T-cell (primary cell): ENCODE results near the gene ZPBP. TPM values are rescaled to one million over a fixed set of nuclear protein-coding genes. Genes with fewer than 3 reads are reported as not detected.
A peak's percentile ranks its signal among the peaks of the same experiment; 100 is the strongest.
"Not testable (repeated sequence)": the region's sequence is repeated elsewhere in the genome, so short reads cannot be mapped to it uniquely, and the experiment has no call there.

Experiments
- ATAC-seq, 4 experiments: fragments of 200-7000 bp in 3 of 4; fragments of 150-1000 bp in 1 of 4; cut with Tn5 transposase; replicated peaks in 1 of 4; 1 replicate in 3 of 4; 2 replicates in 1 of 4; pipeline ENCODE4 v1.10.0; 2021; ENCODE audit warnings: moderate library complexity in 3 of 4, mild to moderate bottlenecking in 2 of 4, moderate number of reproducible peaks in 1 of 4
- CTCF ChIA-PET, 2 donors: fragments of 300-600 bp; sonication (Branson Sonifier 250); formaldehyde crosslinking; loops; one replicate each; lab custom pipeline; 2022; ENCODE audit warnings: antibody characterized with exemption in 2 of 2; lab: Charles Lee
- POLR2A ChIA-PET, 2 donors: fragments of 300-600 bp; sonication (Branson Sonifier 250); formaldehyde crosslinking; loops; one replicate each; lab custom pipeline; 2022; ENCODE audit warnings: antibody characterized with exemption in 2 of 2; lab: Charles Lee
- DNase-seq, 35 experiments: peaks; one replicate each; pipeline versions ENCODE4 v3.0.0 to v3.0.0-alpha.2; 2013 to 2023
- H3K27ac ChIP-seq: one replicate; pipeline ENCODE4 v1.5.1; 2013; ENCODE audit warnings: low read length
- H3K27me3 ChIP-seq, 2 experiments: replicated peaks in 1 of 2; 1 replicate in 1 of 2; 2 replicates in 1 of 2; pipeline versions ENCODE4 v1.6.1 to v1.7.0; 2013; ENCODE audit warnings: low read length in 1 of 2, mixed read lengths in 1 of 2; ENCODE audit not compliant: control insufficient read depth in 2 of 2, insufficient read depth in 2 of 2; ENCODE audit errors: extremely low read depth in 1 of 2
- H3K36me3 ChIP-seq, 2 donors: 1 replicate in 1 of 2; 2 replicates in 1 of 2; pipeline versions ENCODE4 v1.6.1 to v1.7.0; 2013; ENCODE audit warnings: low read length in 1 of 2; ENCODE audit not compliant: control insufficient read depth in 2 of 2, insufficient read depth in 1 of 2; ENCODE audit errors: extremely low read depth in 1 of 2
- H3K4me1 ChIP-seq, 2 experiments: 1 replicate in 1 of 2; 2 replicates in 1 of 2; pipeline versions ENCODE4 v1.6.1 to v1.7.0; 2013; ENCODE audit warnings: low read length in 2 of 2, mixed read lengths in 1 of 2; ENCODE audit not compliant: insufficient read depth in 2 of 2, control insufficient read depth in 1 of 2; ENCODE audit errors: extremely low read depth in 1 of 2
- H3K4me3 ChIP-seq, 2 donors: 1 replicate in 1 of 2; 2 replicates in 1 of 2; pipeline versions ENCODE4 v1.5.1 to v1.7.0; 2013; ENCODE audit warnings: mild to moderate bottlenecking in 2 of 2, low read length in 1 of 2, moderate library complexity in 1 of 2; ENCODE audit not compliant: control insufficient read depth in 1 of 2; ENCODE audit errors: extremely low read depth in 1 of 2
- H3K9me3 ChIP-seq: 2 replicates; pipeline ENCODE4 v1.7.0; 2013
- H3K27ac Mint-ChIP-seq, 2 donors: one replicate each; pipeline ENCODE4 v1.8.0; 2020 to 2021; ENCODE audit warnings: mild to moderate bottlenecking in 2 of 2, mixed read lengths in 2 of 2
- H3K27me3 Mint-ChIP-seq, 2 donors: one replicate each; pipeline ENCODE4 v1.8.0; 2021 to 2022; ENCODE audit warnings: mixed read lengths in 2 of 2
- H3K36me3 Mint-ChIP-seq: one replicate; pipeline ENCODE4 v1.8.0; 2021; ENCODE audit warnings: mixed read lengths
- H3K4me1 Mint-ChIP-seq, 3 donors: one replicate each; pipeline ENCODE4 v1.8.0; 2020 to 2022; ENCODE audit warnings: mixed read lengths in 3 of 3, mild to moderate bottlenecking in 1 of 3
- H3K4me3 Mint-ChIP-seq, 3 donors: one replicate each; pipeline ENCODE4 v1.8.0; 2020 to 2022; ENCODE audit warnings: mild to moderate bottlenecking in 3 of 3, mixed read lengths in 3 of 3, moderate library complexity in 3 of 3
- H3K9me3 Mint-ChIP-seq, 3 donors: one replicate each; pipeline ENCODE4 v1.8.0; 2020 to 2022; ENCODE audit warnings: mixed read lengths in 3 of 3
- WGBS: methylation state at CpG from one replicate; pipeline ENCODE4 v1.1.5; 2013; ENCODE audit warnings: missing lambda C conversion rate; ENCODE audit not compliant: insufficient coverage; 5-methylcytosine and 5-hydroxymethylcytosine counted together
- total RNA-seq, 35 experiments: library from RNA in 6 of 35; stranded (reverse) in 6 of 35; fragments of 120-200 nt in 1 of 35; gene quantifications; one replicate each; pipeline versions ENCODE4 v1.2.1 to v1.2.4 and lab custom pipeline; 2013 to 2026

ZPBP gene
- total RNA-seq, 5 donors from 2014 or later (not counting 1 experiment from before 2014, with no cell fraction given): 0.46 TPM; not detected in 4

GRCh38 chr7:50068026-50068425 lies 25.0 kb downstream of the ZPBP start:
- Histone ChIP-seq H3K36me3 (no peaks in the 10 kb centered on the region), H3K4me3 (peak overlapping the region; percentile 11 to 62), H3K9me3 (peaks cover under 1% of the 10 kb centered on the region), H3K27ac (peak overlapping the region; percentile 75), H3K4me1 (peaks cover 12 to 24% of the 10 kb centered on the region in 2 experiments), H3K27me3 (peaks cover 0 to 2% of the 10 kb centered on the region in 2 experiments)
- POLR2A ChIA-PET: interaction anchor here in 1 of 2 donors (0.9 kb wide), 1 partner anchor 359 kb away, joined by 6 read pairs; no protein-coding TSS in a partner anchor
- peaks cover 3 to 24% (median 7%) of the 10 kb centered on the region in 3 donors for H3K9me3 Mint-ChIP-seq
- peak overlapping the region; percentile 97 to 99 for H3K27ac Mint-ChIP-seq
- peaks cover 27 to 28% (median 27%) of the 10 kb centered on the region in 3 donors for H3K4me1 Mint-ChIP-seq
- ATAC-seq: peak; percentile 38 to 69 (median 62)
- peak in 17 of 35 experiments; percentile 4 to 55 (median 30) for DNase-seq
- H3K27me3 Mint-ChIP-seq: peaks cover 0 to under 1% of the 10 kb centered on the region in 2 donors
- CTCF ChIA-PET: interaction anchor here (0.6 to 3.3 kb wide), 5 partner anchors 9 to 1095 kb away, joined by 3 to 12 read pairs (median 3); no protein-coding TSS in a partner anchor
- H3K36me3 Mint-ChIP-seq: peaks cover 4% of the 10 kb centered on the region
- peak overlapping the region; percentile 85 to 87 (median 87) for H3K4me3 Mint-ChIP-seq
- 60% methylated on average over 1 of the region's 2 CpGs for WGBS

DNA sequence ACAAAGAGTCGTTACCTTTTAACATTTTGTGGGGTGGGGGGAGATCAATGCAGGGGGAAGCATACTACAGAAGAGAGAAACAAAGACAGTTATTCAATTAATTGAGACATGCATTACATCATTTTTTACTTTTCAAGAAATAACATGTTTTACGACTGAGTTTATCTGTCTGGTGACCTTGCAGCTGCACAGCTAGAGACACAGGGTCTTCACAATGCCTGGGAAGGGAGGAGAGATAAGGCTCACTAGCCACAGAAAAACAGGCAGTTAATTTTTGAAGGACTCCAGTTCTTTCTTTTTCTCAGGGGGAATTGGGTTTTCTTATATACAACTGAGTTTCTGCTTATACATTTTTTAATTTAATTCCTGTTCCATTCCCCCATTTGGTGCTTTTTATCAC lies 30.1 kb downstream of the ZPBP start:
- Histone ChIP-seq H3K4me3 (no peak overlapping the region), H3K9me3 (no peaks in the 10 kb centered on the region), H3K27ac (no peak overlapping the region), H3K4me1 (peaks cover 0 to 4% of the 10 kb centered on the region in 2 experiments), H3K36me3 (no peaks in the 10 kb centered on the region), H3K27me3 (no peaks in the 10 kb centered on the region)
- Mint-ChIP-seq H3K27me3 (peaks cover 0 to 12% of the 10 kb centered on the region in 2 donors), H3K4me3 (no peak overlapping the region), H3K4me1 (peaks cover 6 to 15% (median 9%) of the 10 kb centered on the region in 3 donors), H3K9me3 (peaks cover 3 to 21% (median 10%) of the 10 kb centered on the region in 3 donors), H3K36me3 (no peaks in the 10 kb centered on the region), H3K27ac (no peak overlapping the region)
- ChIA-PET CTCF (interaction anchor here in 1 of 2 donors (0.7 to 0.9 kb wide), 2 partner anchors 11 to 41 kb away, joined by 3 to 5 read pairs; no protein-coding TSS in a partner anchor), POLR2A (interaction anchor here in 1 of 2 donors (0.6 kb wide), 1 partner anchor 219 kb away, joined by 8 read pairs; no protein-coding TSS in a partner anchor)
- no peak for ATAC-seq
- 100% methylated on average over 1 of the region's 2 CpGs for WGBS
- no peak for DNase-seq

- no peak overlapping the region for H3K27ac ChIP-seq
- Mint-ChIP-seq H3K4me1 (peaks cover 0 to 2% (median 0%) of the 10 kb centered on the region in 3 donors), H3K9me3 (no peaks in the 10 kb centered on the region), H3K36me3 (no peaks in the 10 kb centered on the region), H3K27me3 (peaks cover 8 to 18% of the 10 kb centered on the region in 2 donors), H3K27ac (no peak overlapping the region), H3K4me3 (no peak overlapping the region)
- ATAC-seq (no peak), DNase-seq (no peak)
- H3K36me3 ChIP-seq: no peaks in the 10 kb centered on the region
- H3K4me3 ChIP-seq: no peak overlapping the region
- no peaks in the 10 kb centered on the region for H3K9me3 ChIP-seq
- H3K27me3 ChIP-seq: no peaks in the 10 kb centered on the region
- H3K4me1 ChIP-seq: no peaks in the 10 kb centered on the region
- ChIA-PET POLR2A (no interaction called here), CTCF (no interaction called here)
- WGBS: 25% methylated on average over 1 of the region's 1 CpG
These were observed 36.9 kb downstream of the ZPBP start for GRCh38 chr7:50056131-50056530.

GRCh38 chr7:50047716-50048115 lies 45.3 kb downstream of the ZPBP start:
- H3K27ac ChIP-seq: no peak overlapping the region
- Mint-ChIP-seq H3K27me3 (peaks cover 41 to 43% of the 10 kb centered on the region in 2 donors), H3K9me3 (peaks cover 15 to 19% (median 18%) of the 10 kb centered on the region in 3 donors), H3K4me1 (no peaks in the 10 kb centered on the region), H3K36me3 (peaks cover 3% of the 10 kb centered on the region), H3K4me3 (no peak overlapping the region), H3K27ac (no peak overlapping the region)
- ChIA-PET CTCF (no interaction called here), POLR2A (interaction anchor here in 1 of 2 donors (0.5 kb wide), 1 partner anchor 590 kb away, joined by 3 read pairs; no protein-coding TSS in a partner anchor)
- no peaks in the 10 kb centered on the region for H3K36me3 ChIP-seq
- no peaks in the 10 kb centered on the region for H3K9me3 ChIP-seq
- H3K4me1 ChIP-seq: no peaks in the 10 kb centered on the region
- no peak overlapping the region for H3K4me3 ChIP-seq
- no peak for DNase-seq
- H3K27me3 ChIP-seq: no peaks in the 10 kb centered on the region
- WGBS: 92% methylated on average over 4 of the region's 5 CpGs
- ATAC-seq: no peak

DNA sequence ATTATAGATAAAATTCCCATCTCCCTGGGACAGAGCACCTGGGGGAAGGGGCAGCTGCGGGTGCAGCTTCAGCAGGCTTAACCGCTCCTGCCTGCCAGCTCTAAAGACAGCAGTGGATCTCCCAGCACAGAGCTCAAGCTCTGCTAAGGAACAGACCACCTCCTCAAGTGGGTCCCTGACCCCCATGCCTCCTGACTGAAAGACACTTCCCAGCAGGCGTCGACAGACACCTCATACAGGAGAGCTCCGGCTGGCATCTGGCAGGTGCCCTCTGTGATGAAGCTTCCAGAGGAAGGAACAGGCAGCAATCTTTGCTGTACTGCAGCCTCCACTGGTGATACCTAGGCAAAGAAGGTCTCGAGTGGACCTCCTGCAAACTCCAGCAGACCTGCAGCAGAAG lies 51.9 kb downstream of the ZPBP start:
- H3K4me3 Mint-ChIP-seq, H3K4me1 ChIP-seq, H3K27ac ChIP-seq, ATAC-seq, POLR2A ChIA-PET, H3K36me3 ChIP-seq, H3K4me1 Mint-ChIP-seq, H3K36me3 Mint-ChIP-seq, DNase-seq, H3K27ac Mint-ChIP-seq, H3K4me3 ChIP-seq, CTCF ChIA-PET, H3K9me3 ChIP-seq: not testable (repeated sequence)
- H3K27me3 ChIP-seq: peaks cover 2 to 10% of the 10 kb centered on the region in 2 experiments
- 76% methylated on average over 6 of the region's 6 CpGs for WGBS
- H3K9me3 Mint-ChIP-seq: peaks cover 13 to 15% (median 14%) of the 10 kb centered on the region in 3 donors
- H3K27me3 Mint-ChIP-seq: peaks cover 31 to 45% of the 10 kb centered on the region in 2 donors

DNA sequence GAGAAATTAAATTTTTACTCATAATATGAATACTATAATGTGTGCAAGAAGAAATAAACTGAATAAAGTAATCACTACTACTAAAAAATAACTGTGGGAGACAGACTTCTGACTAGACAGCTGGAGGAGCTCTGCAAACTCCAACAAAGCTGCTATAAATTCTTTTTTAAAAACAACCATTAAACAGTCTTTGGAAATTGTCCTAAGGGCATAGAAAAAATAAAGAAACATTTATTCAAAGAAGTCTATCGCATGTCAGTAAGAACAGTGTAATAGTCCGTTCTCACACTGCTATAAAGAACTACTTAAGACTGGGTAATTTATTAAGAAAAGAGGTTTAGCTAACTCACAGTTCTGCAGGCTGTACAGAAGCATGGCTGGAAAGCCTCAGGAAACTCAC lies 56.0 kb downstream of the ZPBP start:
- H3K9me3 ChIP-seq: no peaks in the 10 kb centered on the region
- no peak for DNase-seq
- H3K27me3 Mint-ChIP-seq: peaks cover 15 to 17% of the 10 kb centered on the region in 2 donors
- no peak overlapping the region for H3K4me3 ChIP-seq
- POLR2A ChIA-PET: no interaction called here
- H3K27ac Mint-ChIP-seq: no peak overlapping the region
- H3K4me1 ChIP-seq: no peaks in the 10 kb centered on the region
- H3K36me3 ChIP-seq: no peaks in the 10 kb centered on the region
- no CpG with 5 or more reads among the region's 2 CpGs for WGBS
- peaks cover 2 to 13% of the 10 kb centered on the region in 2 experiments for H3K27me3 ChIP-seq
- no peaks in the 10 kb centered on the region for H3K36me3 Mint-ChIP-seq
- no peaks in the 10 kb centered on the region for H3K9me3 Mint-ChIP-seq
- CTCF ChIA-PET: no interaction called here
- H3K4me3 Mint-ChIP-seq: no peak overlapping the region
- H3K4me1 Mint-ChIP-seq: no peaks in the 10 kb centered on the region
- no peak overlapping the region for H3K27ac ChIP-seq
- ATAC-seq: no peak
